Activated T-cell treated with anti-CD3 and anti-CD28 coated beads, Interleukin-2, amount 50 U/mL, for 72 hours (primary cell): ENCODE results near the gene SYPL1. TPM values are rescaled to one million over a fixed set of nuclear protein-coding genes. Genes with fewer than 3 reads are reported as not detected.
A peak's percentile ranks its signal among the peaks of the same experiment; 100 is the strongest.

Experiments used
- ATAC-seq, 2 donors: fragments of 150-1000 bp; cut with Tn5 transposase; replicated peaks in 1 of 2; 2 replicates each; pipeline ENCODE4 v1.10.0; 2021; ENCODE audit warnings: moderate library complexity in 2 of 2, mild to moderate bottlenecking in 1 of 2
- DNase-seq, 2 donors: peaks; one replicate each; pipeline ENCODE4 v3.0.0; 2021 to 2022; ENCODE audit warnings: mixed read lengths in 1 of 2
- H3K27ac Mint-ChIP-seq: one replicate; pipeline ENCODE4 v1.8.0; 2022; ENCODE audit warnings: mild to moderate bottlenecking, moderate library complexity, mixed read lengths
- H3K27me3 Mint-ChIP-seq: one replicate; pipeline ENCODE4 v1.8.0; 2022; ENCODE audit warnings: low read depth, mixed read lengths
- H3K36me3 Mint-ChIP-seq, 2 donors: one replicate each; pipeline ENCODE4 v1.8.0; 2022; ENCODE audit warnings: mixed read lengths in 2 of 2, mild to moderate bottlenecking in 1 of 2; ENCODE audit not compliant: insufficient read depth in 2 of 2
- H3K4me1 Mint-ChIP-seq: one replicate; pipeline ENCODE4 v1.8.0; 2022; ENCODE audit warnings: low read depth, mixed read lengths
- H3K4me3 Mint-ChIP-seq, 2 donors: one replicate each; pipeline ENCODE4 v1.8.0; 2022; ENCODE audit warnings: mild to moderate bottlenecking in 2 of 2, mixed read lengths in 2 of 2, moderate library complexity in 2 of 2
- H3K9me3 Mint-ChIP-seq, 2 donors: one replicate each; pipeline ENCODE4 v1.8.0; 2022; ENCODE audit warnings: mixed read lengths in 2 of 2
- total RNA-seq, 2 donors: library from RNA; stranded (reverse); gene quantifications; one replicate each; pipeline ENCODE4 v1.2.3, GENCODE V29; 2022

Gene SYPL1
- total RNA-seq, 2 donors from 2014 or later = 29.6 to 32.0 TPM

- Mint-ChIP-seq H3K27me3 (peaks cover 6% of the 10 kb centered on the region), H3K4me1 (no peaks in the 10 kb centered on the region), H3K4me3 (no peak overlapping the region), H3K36me3 (no peaks in the 10 kb centered on the region), H3K27ac (no peak overlapping the region), H3K9me3 (no peaks in the 10 kb centered on the region)
- DNase-seq (no peak), ATAC-seq (no peak)
Observed at GRCh38 chr7:106134241-106134640, 22.1 kb upstream of the SYPL1 start.

GRCh38 chr7:106129291-106129690 is 17.2 kb upstream of the SYPL1 start:
- Mint-ChIP-seq H3K9me3 (no peaks in the 10 kb centered on the region), H3K36me3 (no peaks in the 10 kb centered on the region), H3K27ac (no peak overlapping the region), H3K27me3 (peaks cover 6% of the 10 kb centered on the region), H3K4me1 (peaks cover 13% of the 10 kb centered on the region), H3K4me3 (no peak overlapping the region)
- DNase-seq = no peak
- no peak for ATAC-seq

GRCh38 chr7:106128836-106129235 is 16.7 kb upstream of the SYPL1 start:
- Mint-ChIP-seq H3K4me3 (no peak overlapping the region), H3K36me3 (no peaks in the 10 kb centered on the region), H3K4me1 (peaks cover 13% of the 10 kb centered on the region), H3K27ac (no peak overlapping the region), H3K27me3 (peaks cover 6% of the 10 kb centered on the region), H3K9me3 (no peaks in the 10 kb centered on the region)
- DNase-seq = no peak
- ATAC-seq = no peak

GRCh38 chr7:106127984-106128780 is 16.1 kb upstream of the SYPL1 start:
- Mint-ChIP-seq H3K4me1 (peaks cover 13% of the 10 kb centered on the region), H3K4me3 (no peak overlapping the region), H3K9me3 (no peaks in the 10 kb centered on the region), H3K36me3 (no peaks in the 10 kb centered on the region), H3K27ac (no peak overlapping the region), H3K27me3 (peaks cover 6% of the 10 kb centered on the region)
- ATAC-seq = no peak
- no peak for DNase-seq

GRCh38 chr7:106126170-106126938 is 14.2 kb upstream of the SYPL1 start:
- peak; percentile 93 to 94 for ATAC-seq
- DNase-seq = peak; percentile 57 to 60
- peaks cover 5% of the 10 kb centered on the region for H3K27me3 Mint-ChIP-seq
- H3K36me3 Mint-ChIP-seq = no peaks in the 10 kb centered on the region
- no peak overlapping the region for H3K27ac Mint-ChIP-seq
- no peaks in the 10 kb centered on the region for H3K9me3 Mint-ChIP-seq
- peak overlapping the region; percentile 78 to 86 for H3K4me3 Mint-ChIP-seq
- H3K4me1 Mint-ChIP-seq = peaks cover 18% of the 10 kb centered on the region

GRCh38 chr7:106125417-106125816 is 13.3 kb upstream of the SYPL1 start:
- H3K9me3 Mint-ChIP-seq = no peaks in the 10 kb centered on the region
- H3K36me3 Mint-ChIP-seq = no peaks in the 10 kb centered on the region
- H3K4me1 Mint-ChIP-seq = peaks cover 23% of the 10 kb centered on the region
- ATAC-seq (no peak), DNase-seq (no peak)
- H3K4me3 Mint-ChIP-seq = peak overlapping the region in 1 of 2 donors; percentile 86
- peak overlapping the region; percentile 18 for H3K27ac Mint-ChIP-seq
- H3K27me3 Mint-ChIP-seq = no peaks in the 10 kb centered on the region

GRCh38 chr7:106124186-106124585 is 12.1 kb upstream of the SYPL1 start:
- no peaks in the 10 kb centered on the region for H3K9me3 Mint-ChIP-seq
- no peak overlapping the region for H3K27ac Mint-ChIP-seq
- H3K4me1 Mint-ChIP-seq = peaks cover 26% of the 10 kb centered on the region
- ATAC-seq (no peak), DNase-seq (no peak)
- H3K27me3 Mint-ChIP-seq = no peaks in the 10 kb centered on the region
- no peaks in the 10 kb centered on the region for H3K36me3 Mint-ChIP-seq
- H3K4me3 Mint-ChIP-seq = no peak overlapping the region

- DNase-seq (no peak), ATAC-seq (no peak)
- Mint-ChIP-seq H3K27ac (no peak overlapping the region), H3K4me1 (peaks cover 26% of the 10 kb centered on the region), H3K4me3 (no peak overlapping the region), H3K9me3 (no peaks in the 10 kb centered on the region), H3K36me3 (no peaks in the 10 kb centered on the region), H3K27me3 (no peaks in the 10 kb centered on the region)
Observed at GRCh38 chr7:106122713-106123112, 10.6 kb upstream of the SYPL1 start.

- Mint-ChIP-seq H3K4me1 (peaks cover 21% of the 10 kb centered on the region), H3K27ac (no peak overlapping the region), H3K36me3 (no peaks in the 10 kb centered on the region), H3K27me3 (no peaks in the 10 kb centered on the region), H3K4me3 (no peak overlapping the region), H3K9me3 (no peaks in the 10 kb centered on the region)
- ATAC-seq = no peak
- DNase-seq = no peak
Observed at GRCh38 chr7:106121189-106121810, 9.2 kb upstream of the SYPL1 start.

GRCh38 chr7:106120500-106120899 is 8.4 kb upstream of the SYPL1 start:
- no peaks in the 10 kb centered on the region for H3K27me3 Mint-ChIP-seq
- no peaks in the 10 kb centered on the region for H3K36me3 Mint-ChIP-seq
- H3K27ac Mint-ChIP-seq = no peak overlapping the region
- H3K4me3 Mint-ChIP-seq = no peak overlapping the region
- peaks cover 23% of the 10 kb centered on the region for H3K4me1 Mint-ChIP-seq
- no peak for DNase-seq
- no peak for ATAC-seq
- no peaks in the 10 kb centered on the region for H3K9me3 Mint-ChIP-seq

GRCh38 chr7:106119719-106120118 is 7.6 kb upstream of the SYPL1 start:
- Mint-ChIP-seq H3K27ac (no peak overlapping the region), H3K9me3 (no peaks in the 10 kb centered on the region), H3K36me3 (no peaks in the 10 kb centered on the region), H3K4me1 (peaks cover 30% of the 10 kb centered on the region), H3K27me3 (no peaks in the 10 kb centered on the region), H3K4me3 (no peak overlapping the region)
- no peak for ATAC-seq
- DNase-seq = no peak

- Mint-ChIP-seq H3K9me3 (no peaks in the 10 kb centered on the region), H3K4me1 (peaks cover 44% of the 10 kb centered on the region), H3K27ac (no peak overlapping the region), H3K36me3 (no peaks in the 10 kb centered on the region), H3K27me3 (no peaks in the 10 kb centered on the region), H3K4me3 (no peak overlapping the region)
- ATAC-seq (no peak), DNase-seq (no peak)
Observed at GRCh38 chr7:106117786-106118544, 5.9 kb upstream of the SYPL1 start.
